HG03469 (cell line): ENCODE measurements around the gene GALC.

ENCODE experiments used
- ATAC-seq: cut with Tn5 transposase; IDR thresholded peaks from one replicate; pipeline ENCODE4 v1.9.1; 2021; ENCODE audit warnings: mild to moderate bottlenecking, moderate library complexity, moderate number of reproducible peaks; ENCODE audit not compliant: unreplicated experiment

Gene GALC

GRCh38 chr14:88007608-88008007 lies 14.6 kb upstream of the GALC start:
- no peak for ATAC-seq

GRCh38 chr14:88005978-88006851 lies 13.2 kb upstream of the GALC start:
- ATAC-seq = peak; percentile 94

DNA sequence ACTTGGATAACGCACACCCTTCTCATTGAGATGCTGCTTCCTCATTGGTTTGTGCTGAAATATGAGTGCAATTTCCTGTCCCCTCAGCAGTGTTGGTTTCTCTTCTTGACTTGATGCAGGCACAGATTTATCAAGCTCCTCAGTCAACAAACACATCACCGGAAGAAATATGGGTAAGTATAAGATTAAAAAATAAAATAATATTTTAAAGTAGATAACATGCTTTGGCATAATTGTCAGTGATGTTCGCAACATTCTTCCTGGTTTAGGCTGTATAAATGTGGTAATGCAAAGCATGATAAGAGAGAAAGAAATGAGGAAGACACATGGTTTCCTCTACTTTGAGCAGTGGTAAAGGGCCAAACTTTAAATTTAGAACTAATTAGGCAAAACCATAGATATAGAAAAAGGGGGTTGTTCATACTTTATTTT lies 12.1 kb upstream of the GALC start, which contains the start of gene GPR65:
Gene GPR65, plus strand, starts transcription at position 86 of the 432 bp plus-strand sequence. CDS start 5,713 bp downstream, outside the sequence.
- ATAC-seq = peak; percentile 46

GRCh38 chr14:88004506-88005036 lies 11.6 kb upstream of the GALC start:
- ATAC-seq = no peak

- no peak for ATAC-seq
These were observed 10.4 kb upstream of the GALC start for GRCh38 chr14:88003425-88003824.

DNA sequence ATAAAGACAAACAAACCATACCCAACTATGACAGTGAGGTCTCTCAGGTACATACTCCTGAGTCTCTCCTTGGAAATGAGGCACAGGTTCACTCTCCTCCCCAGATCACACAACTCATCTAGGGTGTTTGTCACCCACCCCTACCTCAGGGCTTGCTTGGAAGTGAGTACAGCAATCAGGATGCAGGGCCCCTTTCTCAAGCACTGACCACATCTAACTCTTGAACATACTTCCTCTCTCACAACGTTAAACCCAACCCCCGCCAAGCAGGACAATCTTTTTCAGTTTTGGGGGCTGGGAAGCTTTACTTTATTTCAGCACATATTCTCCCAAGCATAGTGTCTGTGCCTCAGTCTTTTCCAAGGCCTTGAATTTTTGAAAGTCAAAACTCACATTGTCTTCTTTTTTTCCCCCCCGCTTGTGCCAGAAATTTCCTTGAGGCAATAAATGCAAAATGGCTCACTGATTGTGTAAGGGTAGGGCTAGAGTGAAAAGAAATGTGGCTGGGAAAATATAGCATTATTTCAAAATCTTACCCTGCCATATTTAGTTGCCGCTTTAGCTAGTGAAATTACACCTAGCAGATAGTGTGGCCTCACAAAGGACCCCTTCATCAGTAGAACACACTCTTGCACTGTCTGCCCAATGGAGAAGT lies 9.6 kb upstream of the GALC start:
- ATAC-seq = no peak

- no peak for ATAC-seq
These were observed 6.3 kb upstream of the GALC start for GRCh38 chr14:87999277-87999676.

- ATAC-seq = no peak
These were observed 5.5 kb upstream of the GALC start for GRCh38 chr14:87998482-87998881.

DNA sequence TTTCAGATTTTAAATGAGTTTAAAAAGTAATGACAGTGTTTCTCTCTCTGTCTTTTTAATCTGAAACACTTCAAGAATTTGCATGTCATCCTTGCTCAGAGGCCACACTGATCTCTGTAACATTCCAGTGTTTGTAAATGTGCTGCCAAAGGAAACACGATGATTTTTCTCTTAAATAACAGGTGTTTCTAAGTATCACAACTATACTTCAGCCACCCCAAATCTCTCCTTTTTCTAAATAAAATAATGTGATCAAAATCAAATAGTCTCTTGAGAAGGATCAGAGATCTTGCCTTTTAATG lies 3.3 kb upstream of the GALC start:
- no peak for ATAC-seq

DNA sequence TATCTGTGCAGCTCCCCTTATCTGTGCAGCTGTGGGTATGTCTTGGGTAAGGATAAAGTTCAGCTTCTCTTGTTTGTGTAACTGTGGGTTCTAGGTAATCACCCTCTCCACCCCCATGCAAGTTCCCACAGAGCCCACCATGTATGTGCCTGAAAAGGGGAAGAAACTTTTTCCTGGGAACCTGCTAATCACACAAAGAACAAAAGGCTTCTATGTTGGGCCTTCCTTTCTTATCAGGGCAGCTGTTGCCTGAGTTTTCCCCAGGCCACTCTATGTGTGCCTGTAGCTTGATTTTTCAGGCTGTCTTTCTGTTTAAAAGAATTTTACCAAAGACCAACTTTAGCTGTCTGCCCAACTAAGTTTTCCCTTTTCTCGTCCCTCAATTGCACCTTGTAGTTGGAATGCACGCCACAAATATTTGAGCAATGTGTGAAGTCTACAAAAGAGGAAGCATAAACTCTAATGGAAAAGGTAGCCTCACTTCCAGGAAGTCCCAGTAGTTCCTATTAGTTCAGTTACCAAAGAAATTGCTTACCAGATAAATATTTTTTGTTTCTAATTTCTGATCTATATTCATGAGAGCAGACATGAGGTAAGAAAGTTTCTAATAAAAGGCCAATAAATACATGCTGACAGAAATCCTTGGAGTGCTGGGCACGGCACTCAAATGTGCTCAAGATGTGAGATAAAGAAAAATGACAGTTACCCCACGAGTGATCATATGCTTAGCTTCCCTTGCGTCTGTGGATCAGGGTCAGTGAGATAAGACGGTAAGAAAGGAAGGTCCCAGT lies 2.7 kb upstream of the GALC start:
- no peak for ATAC-seq

GRCh38 chr14:87994974-87995373 lies 2.0 kb upstream of the GALC start:
- ATAC-seq = peak; percentile 39

DNA sequence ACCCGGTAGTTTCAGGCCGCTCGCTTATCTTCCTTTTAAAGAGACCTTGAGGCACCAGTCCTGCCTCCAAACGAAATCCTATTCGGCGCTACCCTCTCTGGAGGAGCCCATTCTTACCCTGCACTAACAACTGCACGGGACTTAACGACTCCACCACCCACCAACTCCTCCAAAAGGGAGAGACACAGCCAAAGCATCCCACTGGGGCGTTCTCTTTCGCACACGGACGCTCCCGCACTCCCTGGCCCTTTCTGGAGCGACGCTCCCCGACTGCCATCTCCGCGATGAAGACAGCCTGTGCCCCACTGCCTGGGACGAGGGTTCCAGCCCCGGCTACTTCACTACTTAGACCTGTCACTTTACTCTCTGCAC lies 650 bp downstream of the GALC start:
- ATAC-seq = no peak

- ATAC-seq = no peak
These were observed 2.3 kb downstream of the GALC start for GRCh38 chr14:87990682-87991081.

DNA sequence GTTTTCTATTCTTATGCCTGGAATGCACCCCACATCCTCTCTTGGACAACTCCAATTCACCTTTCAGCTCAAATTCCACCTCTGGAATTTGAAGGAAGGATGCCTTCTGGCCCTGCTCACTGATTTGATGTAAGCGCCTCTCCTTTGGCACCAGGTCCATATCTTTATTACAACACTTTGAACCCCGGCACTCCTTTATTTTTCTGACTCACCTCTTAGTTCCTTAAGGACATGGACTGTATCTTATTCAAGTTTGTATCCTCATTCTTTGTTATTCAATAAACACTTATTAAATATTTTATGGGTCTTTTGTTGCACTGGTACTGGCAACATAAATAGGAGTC lies 3.1 kb downstream of the GALC start:
- no peak for ATAC-seq

GRCh38 chr14:87989221-87989955 lies 3.6 kb downstream of the GALC start:
- ATAC-seq = no peak

DNA sequence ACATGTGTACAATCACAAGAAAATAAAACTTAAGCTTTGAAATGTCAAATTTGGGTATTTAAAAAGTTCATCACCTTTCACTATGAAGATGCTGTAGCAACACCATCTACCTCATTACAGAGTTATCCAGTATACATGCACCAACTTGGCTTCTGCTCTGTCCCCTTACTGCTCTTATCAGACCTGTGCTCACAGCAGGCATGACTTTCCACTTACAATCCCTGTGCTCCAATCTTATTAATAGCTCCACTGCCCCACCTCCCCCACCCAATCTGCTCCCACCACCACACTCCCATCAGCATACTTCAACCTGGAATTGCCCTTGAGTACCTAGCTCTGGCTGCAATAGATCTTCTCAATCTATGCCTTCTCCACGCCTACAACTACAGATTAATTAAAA lies 13.3 kb downstream of the GALC start:
- ATAC-seq = no peak

GRCh38 chr14:87975636-87976035 lies 17.3 kb downstream of the GALC start:
- ATAC-seq = no peak

- peak; percentile 61 for ATAC-seq
These were observed 22.0 kb downstream of the GALC start for GRCh38 chr14:87971010-87971409.

DNA sequence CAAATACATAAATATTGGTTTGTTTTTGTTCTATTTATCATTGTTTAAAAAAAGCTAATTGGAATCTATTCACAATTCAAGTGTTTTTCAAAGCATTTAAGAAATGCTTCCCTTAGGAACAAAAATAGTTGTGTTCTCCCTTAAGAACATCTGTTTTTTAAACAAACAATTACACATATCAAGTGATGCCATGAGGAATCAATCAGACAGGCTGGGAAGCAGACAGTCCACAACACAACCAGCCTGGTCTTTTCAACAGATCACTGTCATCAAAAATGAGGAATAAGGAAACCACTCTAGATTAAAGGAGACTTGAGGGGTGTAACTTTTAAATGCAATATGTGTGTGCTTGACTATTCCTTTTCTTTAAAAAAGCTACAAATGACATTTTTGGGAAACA lies 25.5 kb downstream of the GALC start:
- no peak for ATAC-seq

DNA sequence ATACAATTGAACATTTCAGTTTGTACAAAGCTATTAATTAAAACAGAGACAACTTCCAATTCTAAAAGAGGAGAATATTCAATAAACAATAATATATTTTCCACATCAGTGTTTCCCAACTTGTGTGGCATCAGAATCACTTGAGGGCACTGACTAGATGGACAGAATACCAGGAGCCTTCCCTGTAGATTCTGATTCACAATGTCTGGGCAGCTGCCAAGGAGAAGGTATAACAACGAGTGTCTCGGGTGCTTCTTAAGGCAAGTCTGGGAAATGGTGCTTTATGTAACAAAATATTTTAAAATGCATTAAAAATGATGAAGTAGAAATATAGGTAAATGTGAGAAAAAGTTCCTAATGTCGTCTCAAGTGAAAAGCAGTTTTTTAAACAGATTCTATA lies 26.2 kb downstream of the GALC start:
- no peak for ATAC-seq

DNA sequence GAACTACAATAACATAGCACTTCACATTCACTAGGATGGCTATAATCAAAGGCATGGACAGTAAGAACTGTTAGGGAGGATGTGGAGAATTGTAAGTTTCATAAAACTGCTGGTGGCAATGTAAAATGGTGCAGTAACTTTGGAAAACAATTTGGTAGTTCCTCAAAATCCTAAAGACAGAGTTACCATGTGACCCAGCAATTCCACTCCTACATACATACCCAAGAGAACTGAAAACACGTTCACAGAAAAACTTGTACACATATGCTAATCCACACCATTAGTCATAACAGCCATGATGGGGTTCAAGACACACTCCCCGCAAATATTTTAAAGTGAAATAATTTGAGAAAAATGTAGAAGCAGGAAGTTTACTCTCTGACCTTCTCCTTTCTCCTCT lies 31.7 kb downstream of the GALC start:
- no peak for ATAC-seq
